IMR-90 (cell line): ENCODE results near the gene SFTA2. TPM values are rescaled to one million over a fixed set of nuclear protein-coding genes. Genes with fewer than 3 reads are reported as not detected.

ENCODE experiments used
- ATAC-seq: fragments of 200-7000 bp; cut with Tn5 transposase; 2 replicates; pipeline ENCODE4 v1.9.1; 2020; ENCODE audit warnings: low read depth, mild to moderate bottlenecking, moderate library complexity
- BruUV-seq: library from RNA; stranded (reverse); fragments of 400-500 nt; replicated peaks from 2 replicates; lab custom pipeline; 2021; lab: Mats Ljungman, UMichigan
- CTCF ChIA-PET: fragments of 300-600 bp; formaldehyde crosslinking; extraction: SDS; loops from one replicate; lab custom pipeline; 2021; ENCODE audit warnings: antibody characterized with exemption; lab: Yijun Ruan, JAX
- POLR2A ChIA-PET: fragments of 300-600 bp; sonication (Branson Sonifier 250); formaldehyde crosslinking; loops from one replicate; lab custom pipeline; 2022; ENCODE audit warnings: antibody characterized with exemption; ENCODE audit not compliant: unreplicated experiment; lab: Charles Lee
- DNase-seq: peaks from one replicate; pipeline ENCODE4 v3.0.0; 2013
- H2AFZ ChIP-seq: replicated peaks from 2 replicates; pipeline ENCODE3; 2013; ENCODE audit warnings: low read length, mild to moderate bottlenecking; ENCODE audit not compliant: poor library complexity
- H2AK5ac ChIP-seq: 2 replicates; pipeline ENCODE4 v1.6.1; 2013; ENCODE audit warnings: low read depth, low read length, inconsistent platforms
- H2AK9ac ChIP-seq: replicated peaks from 2 replicates; pipeline ENCODE3; 2013; ENCODE audit warnings: mild to moderate bottlenecking, low read depth, low read length, moderate library complexity; ENCODE audit not compliant: poor library complexity
- H2BK120ac ChIP-seq: 2 replicates; pipeline ENCODE4 v1.6.1; 2013; ENCODE audit warnings: low read depth, low read length, inconsistent platforms
- H2BK15ac ChIP-seq: 3 replicates; pipeline ENCODE4 v1.6.1; 2013; ENCODE audit warnings: low read depth, low read length, inconsistent platforms
- H2BK20ac ChIP-seq: 2 replicates; pipeline ENCODE4 v1.6.1; 2013; ENCODE audit warnings: low read depth, mild to moderate bottlenecking, inconsistent platforms, low read length, moderate library complexity
- H2BK5ac ChIP-seq: 2 replicates; pipeline ENCODE4 v1.6.1; 2013; ENCODE audit warnings: mild to moderate bottlenecking, low read depth, low read length, inconsistent platforms; ENCODE audit not compliant: poor library complexity, severe bottlenecking
- H3K14ac ChIP-seq: replicated peaks from 2 replicates; pipeline ENCODE4 v1.6.1; 2013; ENCODE audit warnings: low read depth, low read length, inconsistent platforms
- H3K18ac ChIP-seq: 2 replicates; pipeline ENCODE4 v1.6.1; 2013; ENCODE audit warnings: low read depth, low read length, control low read depth
- H3K23ac ChIP-seq: 2 replicates; pipeline ENCODE4 v1.6.1; 2013; ENCODE audit warnings: low read depth, low read length, inconsistent platforms
- H3K27ac ChIP-seq: 2 replicates; pipeline ENCODE4 v1.5.1; 2013; ENCODE audit warnings: mild to moderate bottlenecking, control low read depth, low read length; ENCODE audit not compliant: insufficient read depth
- H3K27me3 ChIP-seq: 2 replicates; pipeline ENCODE4 v1.6.1; 2013; ENCODE audit warnings: low read length; ENCODE audit not compliant: control insufficient read depth, insufficient read depth
- H3K36me3 ChIP-seq: 2 replicates; pipeline ENCODE4 v1.6.1; 2013; ENCODE audit warnings: low read length, mixed read lengths; ENCODE audit not compliant: control insufficient read depth, insufficient read depth
- H3K4ac ChIP-seq: 2 replicates; pipeline ENCODE4 v1.6.1; 2013; ENCODE audit warnings: low read depth, low read length, inconsistent platforms
- H3K4me1 ChIP-seq: 2 replicates; pipeline ENCODE4 v1.6.1; 2013; ENCODE audit warnings: low read length, mixed read lengths; ENCODE audit not compliant: control insufficient read depth, insufficient read depth
- H3K4me2 ChIP-seq: 2 replicates; pipeline ENCODE4 v1.6.1; 2013; ENCODE audit warnings: low read depth, mild to moderate bottlenecking, control low read depth, low read length, moderate library complexity
- H3K4me3 ChIP-seq: 2 replicates; pipeline ENCODE4 v1.5.1; 2013; ENCODE audit warnings: low read depth, mild to moderate bottlenecking, control low read depth, low read length, moderate library complexity; ENCODE audit not compliant: insufficient read depth
- H3K56ac ChIP-seq: 2 replicates; pipeline ENCODE4 v1.6.1; 2013; ENCODE audit warnings: low read length, inconsistent platforms; ENCODE audit not compliant: insufficient read depth; ENCODE audit errors: extremely low read depth
- H3K79me1 ChIP-seq, 2 experiments: 2 replicates each; pipeline ENCODE4 v1.6.1; 2013; ENCODE audit warnings: low read length in 2 of 2, inconsistent platforms in 1 of 2, low read depth in 1 of 2
- H3K9ac ChIP-seq: 2 replicates; pipeline ENCODE4 v1.6.1; 2013; ENCODE audit warnings: low read depth, low read length, control low read depth
- H3K9me1 ChIP-seq: 2 replicates; pipeline ENCODE4 v1.6.1; 2013; ENCODE audit warnings: low read length, inconsistent platforms; ENCODE audit not compliant: insufficient read depth
- H3K9me3 ChIP-seq: 2 replicates; pipeline ENCODE4 v1.6.1; 2013; ENCODE audit warnings: low read length; ENCODE audit not compliant: control insufficient read depth, insufficient read depth
- H4K20me1 ChIP-seq: 2 replicates; pipeline ENCODE4 v1.6.1; 2013; ENCODE audit warnings: low read length, inconsistent platforms; ENCODE audit not compliant: insufficient read depth
- H4K5ac ChIP-seq: 2 replicates; pipeline ENCODE4 v1.6.1; 2013; ENCODE audit warnings: mild to moderate bottlenecking, low read depth, low read length, control low read depth
- H4K8ac ChIP-seq, 2 experiments: 2 replicates each; pipeline ENCODE4 v1.6.1; 2013; ENCODE audit warnings: low read depth in 2 of 2, low read length in 2 of 2, control low read depth in 1 of 2, inconsistent platforms in 1 of 2
- H4K91ac ChIP-seq: 2 replicates; pipeline ENCODE4 v1.6.1; 2013; ENCODE audit warnings: low read depth, low read length, inconsistent platforms; ENCODE audit not compliant: insufficient read depth
- BHLHE40 ChIP-seq: fragments of 150-350 bp; IDR thresholded peaks from 2 replicates; pipeline ENCODE4 v1.6.1; 2016; ENCODE audit warnings: mild to moderate bottlenecking, low read depth, low read length
- CEBPB ChIP-seq: IDR thresholded peaks from 2 replicates; pipeline ENCODE4 v1.6.1; 2012; ENCODE audit warnings: low read depth, low read length, improper control_type of control experiment
- CHD1 ChIP-seq: IDR thresholded peaks from 2 replicates; pipeline ENCODE4 v1.6.1; 2012; ENCODE audit warnings: low read depth, low read length, improper control_type of control experiment
- FOS ChIP-seq: fragments of 150-350 bp; IDR thresholded peaks from 2 replicates; pipeline ENCODE4 v1.6.1; 2016; ENCODE audit warnings: low read depth, low read length
- MAFK ChIP-seq: IDR thresholded peaks from 2 replicates; pipeline ENCODE4 v1.6.1; 2012; ENCODE audit warnings: low read depth, low read length, improper control_type of control experiment
- MAZ ChIP-seq: IDR thresholded peaks from 2 replicates; pipeline ENCODE4 v1.6.1; 2012; ENCODE audit warnings: low read depth, mild to moderate bottlenecking, low read length, improper control_type of control experiment, moderate library complexity, borderline replicate concordance
- MXI1 ChIP-seq: IDR thresholded peaks from 2 replicates; pipeline ENCODE4 v1.6.1; 2012; ENCODE audit warnings: low read depth, mild to moderate bottlenecking, low read length, moderate library complexity, borderline replicate concordance
- NFE2L2 ChIP-seq: fragments of 150-350 bp; IDR thresholded peaks from 2 replicates; pipeline ENCODE4 v1.6.1; 2016; ENCODE audit warnings: low read depth, mild to moderate bottlenecking, low read length
- RAD21 ChIP-seq: IDR thresholded peaks from 2 replicates; pipeline ENCODE4 v1.6.1; 2012; ENCODE audit warnings: low read length, improper control_type of control experiment
- RCOR1 ChIP-seq: IDR thresholded peaks from 2 replicates; pipeline ENCODE4 v1.6.1; 2012; ENCODE audit warnings: mild to moderate bottlenecking, low read length, improper control_type of control experiment; ENCODE audit not compliant: insufficient replicate concordance
- RFX5 ChIP-seq: IDR thresholded peaks from 2 replicates; pipeline ENCODE4 v1.8.0; 2012; ENCODE audit warnings: low read depth, mild to moderate bottlenecking, low read length, moderate library complexity
- WGBS, 2 experiments: methylation state at CpG; one replicate each; pipeline versions ENCODE4 v1.1.5 to v1.1.7; 2013; ENCODE audit warnings: missing lambda C conversion rate in 2 of 2; ENCODE audit not compliant: insufficient read length in 1 of 2; ENCODE audit errors: extremely low coverage in 2 of 2; 5-methylcytosine and 5-hydroxymethylcytosine counted together
- dilution Hi-C: fragments of 300-500 bp; cut with HindIII; formaldehyde crosslinking; loops from one replicate; pipeline ENCODE4 v1.14.3; 2018; ENCODE audit warnings: low sequenced_read_pairs; ENCODE audit not compliant: unreplicated experiment
- in situ Hi-C: fragments of 300-500 bp; cut with MboI; formaldehyde crosslinking; loops from 3 replicates; pipeline ENCODE4 v1.14.3; 2019; ENCODE audit warnings: low sequenced_read_pairs, inconsistent platforms, mixed read lengths
- intact Hi-C: fragments of 100-400 bp; cut with micrococcal nuclease; formaldehyde crosslinking; loops from 2 replicates; pipeline ENCODE4 v1.10.0; 2022
- polyA plus RNA-seq, 3 experiments: library from polyadenylated mRNA; depleted of rRNA; stranded (reverse); fragments of >200 nt; gene quantifications; 2 replicates each; pipeline ENCODE4 v1.2.3, GENCODE V29; 2012; ENCODE audit warnings: low replicate concordance in 1 of 3
- total RNA-seq: library from RNA; depleted of rRNA; stranded (reverse); fragments of >200 nt; gene quantifications from 2 replicates; pipeline ENCODE4 v1.2.3, GENCODE V29; 2012
- TF ChIP-seq, protein P1 (sequence below): fragments of 150-350 bp; IDR thresholded peaks from 2 replicates; pipeline ENCODE4 v1.6.1; 2017; ENCODE audit warnings: mild to moderate bottlenecking, antibody characterized with exemption, low read length, low read depth
- TF ChIP-seq, protein P2 (sequence below): conservative IDR thresholded peaks from 2 replicates; pipeline ENCODE4 v1.5.1; 2012; ENCODE audit warnings: mild to moderate bottlenecking, low read depth, low read length, improper control_type of control experiment
- TF ChIP-seq, protein P3 (sequence below): fragments of 150-350 bp; IDR thresholded peaks from 2 replicates; pipeline ENCODE4 v1.6.1; 2016; ENCODE audit warnings: low read depth, mild to moderate bottlenecking, low read length, moderate library complexity, borderline replicate concordance

SFTA2 gene
- total and polyA plus RNA-seq, 2 of the 4 experiments (the other 2 are of a cell fraction) = not detected

DNA sequence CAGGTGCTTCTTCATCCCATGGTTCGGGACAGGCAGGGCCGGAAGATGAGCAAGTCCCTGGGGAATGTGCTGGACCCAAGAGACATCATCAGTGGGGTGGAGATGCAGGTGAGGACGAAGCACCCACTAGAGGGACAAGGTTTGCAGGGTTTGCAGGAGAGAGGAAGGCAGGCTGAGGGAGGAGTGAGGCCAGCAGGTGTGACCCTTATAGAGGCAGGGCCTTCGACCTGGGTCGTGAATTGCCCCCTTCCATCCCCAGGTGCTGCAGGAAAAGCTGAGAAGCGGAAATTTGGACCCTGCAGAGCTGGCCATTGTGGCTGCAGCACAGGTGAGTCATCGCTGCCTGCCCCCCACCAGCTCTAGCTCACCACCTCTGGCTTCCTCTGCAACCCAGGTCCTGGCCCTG, 9.5 kb downstream of the SFTA2 start:
- ATAC-seq (no peak), DNase-seq (no peak)
- Histone ChIP-seq H2AK9ac (no peak overlapping the region), H2BK120ac (no peak overlapping the region), H4K91ac (no peak overlapping the region), H3K27me3 (no peaks in the 10 kb centered on the region), H3K9me3 (no peaks in the 10 kb centered on the region), H3K9me1 (no peaks in the 10 kb centered on the region), H3K4me2 (no peak overlapping the region), H3K14ac (no peak overlapping the region), H3K79me1 (no peaks in the 10 kb centered on the region), H4K8ac (no peak overlapping the region), H3K9ac (no peak overlapping the region), H3K4me3 (no peak overlapping the region), H4K20me1 (no peaks in the 10 kb centered on the region), H3K18ac (no peak overlapping the region), H2AFZ (no peak overlapping the region), H2BK15ac (no peak overlapping the region), H3K23ac (no peak overlapping the region), H3K4ac (no peak overlapping the region), H2AK5ac (no peak overlapping the region), H2BK20ac (no peak overlapping the region), H3K56ac (no peak overlapping the region), H3K27ac (no peak overlapping the region), H4K5ac (no peak overlapping the region), H2BK5ac (no peak overlapping the region), H3K4me1 (no peaks in the 10 kb centered on the region), H3K36me3 (peaks cover 43% of the 10 kb centered on the region)
- intact Hi-C loops = no loop called here
- dilution Hi-C loops = no loop called here
- no TSS peak for BruUV-seq
- ChIA-PET POLR2A (no interaction called here), CTCF (no interaction called here)
- 100% methylated on average over 2 of the region's 7 CpGs; no CpG with 5 or more reads in 1 of the 2 experiments for WGBS, 2 experiments
- TF ChIP-seq MAZ (no peak), NFE2L2 (no peak), MAFK (no peak), CEBPB (no peak), RFX5 (no peak), RAD21 (no peak), MXI1 (no peak), CHD1 (no peak), RCOR1 (no peak), BHLHE40 (no peak), FOS (no peak)
- TF ChIP-seq, protein P1, sequence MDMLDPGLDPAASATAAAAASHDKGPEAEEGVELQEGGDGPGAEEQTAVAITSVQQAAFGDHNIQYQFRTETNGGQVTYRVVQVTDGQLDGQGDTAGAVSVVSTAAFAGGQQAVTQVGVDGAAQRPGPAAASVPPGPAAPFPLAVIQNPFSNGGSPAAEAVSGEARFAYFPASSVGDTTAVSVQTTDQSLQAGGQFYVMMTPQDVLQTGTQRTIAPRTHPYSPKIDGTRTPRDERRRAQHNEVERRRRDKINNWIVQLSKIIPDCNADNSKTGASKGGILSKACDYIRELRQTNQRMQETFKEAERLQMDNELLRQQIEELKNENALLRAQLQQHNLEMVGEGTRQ = no peak
- TF ChIP-seq, protein P2, sequence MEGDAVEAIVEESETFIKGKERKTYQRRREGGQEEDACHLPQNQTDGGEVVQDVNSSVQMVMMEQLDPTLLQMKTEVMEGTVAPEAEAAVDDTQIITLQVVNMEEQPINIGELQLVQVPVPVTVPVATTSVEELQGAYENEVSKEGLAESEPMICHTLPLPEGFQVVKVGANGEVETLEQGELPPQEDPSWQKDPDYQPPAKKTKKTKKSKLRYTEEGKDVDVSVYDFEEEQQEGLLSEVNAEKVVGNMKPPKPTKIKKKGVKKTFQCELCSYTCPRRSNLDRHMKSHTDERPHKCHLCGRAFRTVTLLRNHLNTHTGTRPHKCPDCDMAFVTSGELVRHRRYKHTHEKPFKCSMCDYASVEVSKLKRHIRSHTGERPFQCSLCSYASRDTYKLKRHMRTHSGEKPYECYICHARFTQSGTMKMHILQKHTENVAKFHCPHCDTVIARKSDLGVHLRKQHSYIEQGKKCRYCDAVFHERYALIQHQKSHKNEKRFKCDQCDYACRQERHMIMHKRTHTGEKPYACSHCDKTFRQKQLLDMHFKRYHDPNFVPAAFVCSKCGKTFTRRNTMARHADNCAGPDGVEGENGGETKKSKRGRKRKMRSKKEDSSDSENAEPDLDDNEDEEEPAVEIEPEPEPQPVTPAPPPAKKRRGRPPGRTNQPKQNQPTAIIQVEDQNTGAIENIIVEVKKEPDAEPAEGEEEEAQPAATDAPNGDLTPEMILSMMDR = no peak
- TF ChIP-seq, protein P3, sequence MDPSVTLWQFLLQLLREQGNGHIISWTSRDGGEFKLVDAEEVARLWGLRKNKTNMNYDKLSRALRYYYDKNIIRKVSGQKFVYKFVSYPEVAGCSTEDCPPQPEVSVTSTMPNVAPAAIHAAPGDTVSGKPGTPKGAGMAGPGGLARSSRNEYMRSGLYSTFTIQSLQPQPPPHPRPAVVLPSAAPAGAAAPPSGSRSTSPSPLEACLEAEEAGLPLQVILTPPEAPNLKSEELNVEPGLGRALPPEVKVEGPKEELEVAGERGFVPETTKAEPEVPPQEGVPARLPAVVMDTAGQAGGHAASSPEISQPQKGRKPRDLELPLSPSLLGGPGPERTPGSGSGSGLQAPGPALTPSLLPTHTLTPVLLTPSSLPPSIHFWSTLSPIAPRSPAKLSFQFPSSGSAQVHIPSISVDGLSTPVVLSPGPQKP = no peak
- in situ Hi-C loops = no loop called here
